ENCODE measurements around the gene KLHL10.

- no peak for TF ChIP-seq CTCF (IDR thresholded peaks at IDR 0.05)
- no peak for TF ChIP-seq POLR2A (IDR thresholded peaks at IDR 0.05)
Observed at GRCh38 chr17:41891135-41892020, 53.8 kb downstream of the KLHL10 start.

All from uterus (tissue), 2 donors.